Jurkat, Clone E6-1 (cell line): ENCODE data around the gene ZNF81.
"Not testable (repeated sequence)": the region's sequence is repeated elsewhere in the genome, so short reads cannot be mapped to it uniquely, and the experiment has no call there.

Source experiments
- DNase-seq: peaks from one replicate; pipeline ENCODE4 v3.0.0-alpha.2; 2011; ENCODE audit warnings: low read depth, low spot score
- H3K4me3 ChIP-seq: 2 replicates; pipeline ENCODE4 v1.5.1; 2011; ENCODE audit warnings: mild to moderate bottlenecking, low read length, control low read depth, moderate library complexity

ZNF81 gene

DNA sequence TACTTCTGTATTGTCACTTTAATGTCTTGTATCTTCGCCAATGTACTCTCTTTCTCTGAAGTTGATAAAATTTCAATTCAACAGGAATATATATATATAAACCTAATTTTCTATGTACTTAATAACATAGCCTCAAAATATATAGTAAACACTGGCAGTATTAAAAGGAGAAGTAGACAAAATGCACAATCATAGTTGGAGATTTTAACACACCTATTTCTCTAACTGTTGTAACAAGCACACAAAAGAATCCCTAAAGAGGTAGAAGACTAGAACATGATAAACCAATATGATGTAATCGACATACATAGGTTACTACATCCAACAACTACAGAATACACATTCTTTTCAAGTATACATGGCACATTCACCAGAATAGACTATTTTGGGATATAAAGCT is 65.5 kb downstream of the ZNF81 start:
- DNase-seq: no peak
- H3K4me3 ChIP-seq: no peak overlapping the region

DNA sequence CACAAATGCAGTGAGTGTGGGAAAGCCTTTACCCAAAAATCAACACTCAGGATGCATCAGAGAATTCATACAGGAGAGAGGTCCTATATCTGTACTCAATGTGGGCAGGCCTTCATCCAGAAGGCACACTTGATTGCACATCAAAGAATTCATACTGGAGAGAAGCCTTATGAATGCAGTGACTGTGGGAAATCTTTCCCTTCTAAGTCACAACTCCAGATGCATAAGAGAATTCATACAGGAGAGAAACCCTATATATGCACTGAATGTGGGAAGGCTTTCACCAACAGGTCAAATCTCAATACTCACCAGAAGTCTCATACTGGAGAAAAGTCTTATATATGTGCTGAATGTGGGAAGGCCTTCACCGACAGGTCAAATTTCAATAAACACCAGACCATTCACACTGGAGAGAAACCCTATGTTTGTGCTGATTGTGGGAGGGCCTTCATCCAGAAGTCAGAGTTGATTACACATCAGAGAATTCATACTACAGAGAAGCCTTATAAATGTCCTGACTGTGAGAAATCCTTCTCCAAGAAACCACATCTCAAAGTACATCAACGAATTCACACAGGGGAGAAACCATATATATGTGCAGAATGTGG is 79.3 kb downstream of the ZNF81 start:
- no peak for DNase-seq
- no peak overlapping the region for H3K4me3 ChIP-seq

DNA sequence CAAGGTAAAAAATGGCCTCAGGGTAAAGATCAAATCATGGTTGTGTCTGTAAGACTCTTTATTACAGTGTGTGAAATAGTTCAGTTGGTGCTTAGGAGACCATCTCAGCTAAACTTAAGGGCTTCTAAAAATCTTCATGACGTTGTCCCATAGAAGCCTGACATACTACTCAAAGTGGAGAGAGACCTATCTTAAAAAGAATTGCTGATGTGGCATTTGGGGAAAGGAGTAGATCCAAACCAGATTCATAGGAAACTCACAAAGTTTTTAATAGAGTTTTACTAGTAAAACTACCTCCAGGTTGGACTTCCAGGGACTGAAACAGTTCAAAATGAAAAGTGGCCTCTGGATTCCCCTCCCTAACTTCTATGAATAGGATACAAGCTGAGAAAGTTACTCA is 81.6 kb downstream of the ZNF81 start:
- DNase-seq: no peak
- no peak overlapping the region for H3K4me3 ChIP-seq

DNA sequence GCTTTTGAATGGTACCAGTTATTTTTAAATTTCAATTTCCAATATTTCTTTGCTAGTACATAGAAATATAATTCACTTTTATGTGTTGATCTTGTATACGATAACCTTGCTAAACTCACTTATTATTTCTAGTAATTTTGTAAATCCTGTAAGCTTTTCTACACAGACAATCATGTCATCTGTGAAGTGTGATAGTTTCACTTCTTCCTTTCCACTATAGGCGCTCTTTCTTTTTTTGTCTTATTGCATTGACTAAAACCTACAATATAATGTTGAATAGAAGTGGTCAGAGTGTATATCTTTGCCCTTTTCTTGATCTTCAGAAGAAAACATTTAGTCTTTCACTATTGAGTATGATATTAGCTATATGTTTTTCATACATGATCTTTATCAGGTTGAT is 90.5 kb downstream of the ZNF81 start:
- no peak for DNase-seq
- no peak overlapping the region for H3K4me3 ChIP-seq

DNA sequence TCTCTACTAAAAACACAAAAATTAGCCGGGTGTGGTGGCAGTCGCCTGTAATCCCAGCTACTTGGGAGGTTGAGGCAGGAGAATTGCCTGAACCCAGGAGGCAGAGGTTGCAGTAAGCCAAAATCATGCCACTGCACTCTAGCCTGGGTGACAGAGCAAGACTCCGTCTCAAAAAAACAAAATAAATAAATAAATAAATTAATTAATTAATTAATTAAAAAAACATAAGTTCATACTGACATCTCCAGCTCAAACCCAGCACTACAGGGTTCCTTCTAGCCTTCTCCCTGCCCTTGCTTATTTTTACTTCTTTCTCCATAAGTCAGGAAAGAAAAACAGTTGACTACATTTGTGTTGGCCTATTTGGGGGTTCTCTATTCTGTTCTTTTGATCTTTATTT is 95.3 kb downstream of the ZNF81 start:
- not testable (repeated sequence) for H3K4me3 ChIP-seq, DNase-seq

DNA sequence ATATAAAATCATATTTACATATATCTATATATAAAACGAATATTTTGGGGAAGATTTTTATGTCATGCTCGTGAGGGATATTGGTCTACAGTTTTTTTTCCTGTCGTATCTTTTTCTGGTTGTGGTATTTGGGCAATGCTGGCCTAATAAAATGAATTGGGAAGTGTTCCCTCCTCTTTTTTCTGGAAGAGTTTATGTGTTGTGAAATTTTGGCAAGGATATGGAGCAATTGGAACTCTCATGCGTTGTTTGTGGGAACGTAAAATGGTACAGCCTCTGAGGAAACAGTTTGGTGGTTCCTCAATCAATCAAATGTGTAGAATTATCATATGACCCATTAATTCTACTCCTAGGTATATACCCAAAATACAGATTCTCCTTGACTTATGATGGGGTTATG is 97.2 kb downstream of the ZNF81 start:
- no peak overlapping the region for H3K4me3 ChIP-seq
- no peak for DNase-seq

DNA sequence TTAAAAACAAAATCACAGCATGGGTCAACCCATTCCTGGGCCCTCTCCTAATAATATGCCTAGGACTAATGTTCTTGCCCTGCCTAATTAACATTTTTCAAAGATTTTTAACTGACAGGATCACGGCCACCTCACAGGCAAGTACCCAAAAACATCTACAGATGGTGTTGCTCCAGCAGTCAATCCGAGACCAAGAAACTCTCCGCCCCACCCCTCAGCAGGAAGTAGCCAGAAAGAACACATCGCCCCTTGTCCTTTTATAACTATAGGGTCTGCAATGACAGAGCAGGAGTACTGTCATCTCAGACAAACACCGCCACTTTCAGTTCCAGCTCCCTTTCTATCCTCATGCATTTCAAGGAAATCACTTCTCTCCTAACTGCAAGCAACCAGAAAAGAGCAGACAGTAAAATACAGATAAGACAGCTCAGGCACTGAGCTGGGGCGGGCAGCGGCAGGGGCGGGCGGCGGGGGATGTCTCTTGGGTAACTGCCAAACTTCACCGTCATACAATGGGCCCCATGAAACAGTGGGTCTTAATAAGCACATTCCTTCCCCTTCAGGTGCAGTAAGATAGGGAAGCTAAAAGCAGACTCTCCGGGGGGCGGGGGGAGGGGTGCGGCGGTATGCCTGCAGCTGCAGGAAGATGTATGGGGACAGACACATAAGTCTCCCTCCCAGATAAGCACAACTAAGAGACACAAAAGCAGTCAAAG is 99.7 kb downstream of the ZNF81 start:
- DNase-seq: peak; percentile 48
- H3K4me3 ChIP-seq: peak overlapping the region; percentile 13

DNA sequence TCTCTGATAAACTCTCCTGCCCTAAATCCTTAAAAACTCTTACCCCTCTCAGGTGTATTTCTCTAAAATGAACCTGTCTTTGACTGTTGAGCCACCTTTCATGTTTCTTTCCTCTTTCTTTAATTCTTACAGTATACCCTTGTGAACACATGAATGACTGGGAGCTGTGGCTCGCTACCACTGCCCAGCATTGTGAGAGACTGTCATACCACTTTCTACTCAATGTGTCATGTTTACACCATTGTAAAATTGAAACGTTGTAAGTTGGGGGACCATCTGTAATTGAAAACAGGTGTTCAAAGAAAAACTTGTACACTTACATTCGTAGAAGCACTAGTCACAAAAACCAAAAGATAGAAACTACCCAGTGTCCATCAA is 100.2 kb downstream of the ZNF81 start:
- no peak for DNase-seq
- H3K4me3 ChIP-seq: no peak overlapping the region; the same call in 1 of the 2 replicates

DNA sequence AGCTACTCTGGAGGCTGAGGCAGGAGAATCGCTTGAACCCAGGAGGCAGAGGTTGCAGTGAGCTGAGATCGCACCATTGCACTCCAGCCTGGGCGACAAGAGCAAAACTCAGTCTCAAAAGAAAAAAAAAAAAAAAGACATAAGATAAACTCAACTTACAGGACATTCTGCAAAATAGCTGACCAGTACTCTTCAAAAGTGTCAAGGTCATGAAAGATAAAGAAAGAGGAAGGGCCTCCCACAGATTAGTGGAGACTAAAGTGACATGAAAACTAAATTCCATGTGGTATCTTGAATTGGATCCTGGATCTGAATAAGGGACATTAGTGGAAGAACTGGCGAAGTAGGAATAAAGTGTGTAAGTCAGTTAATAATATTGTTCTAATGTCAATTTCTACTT is 103.7 kb downstream of the ZNF81 start:
- H3K4me3 ChIP-seq: no peak overlapping the region
- no peak for DNase-seq

DNA sequence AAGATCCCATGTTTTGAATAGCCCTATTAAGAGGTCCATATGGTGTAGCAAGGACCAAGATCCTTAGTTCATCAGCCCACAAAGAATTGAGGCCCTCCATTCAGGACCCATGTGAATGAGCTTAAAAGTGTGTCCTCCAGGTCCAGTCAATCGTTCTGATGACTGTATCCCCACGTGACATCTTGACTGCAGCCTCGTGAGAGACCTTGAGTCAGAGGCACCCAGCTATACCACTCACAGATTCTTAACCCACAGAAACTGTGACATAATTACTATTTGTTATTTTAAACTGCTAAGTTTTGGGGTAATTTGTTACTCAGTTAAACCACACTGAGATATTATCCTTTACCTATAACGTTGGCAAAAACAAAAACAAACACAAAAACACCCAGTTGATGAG is 104.7 kb downstream of the ZNF81 start:
- no peak for DNase-seq
- H3K4me3 ChIP-seq: no peak overlapping the region

DNA sequence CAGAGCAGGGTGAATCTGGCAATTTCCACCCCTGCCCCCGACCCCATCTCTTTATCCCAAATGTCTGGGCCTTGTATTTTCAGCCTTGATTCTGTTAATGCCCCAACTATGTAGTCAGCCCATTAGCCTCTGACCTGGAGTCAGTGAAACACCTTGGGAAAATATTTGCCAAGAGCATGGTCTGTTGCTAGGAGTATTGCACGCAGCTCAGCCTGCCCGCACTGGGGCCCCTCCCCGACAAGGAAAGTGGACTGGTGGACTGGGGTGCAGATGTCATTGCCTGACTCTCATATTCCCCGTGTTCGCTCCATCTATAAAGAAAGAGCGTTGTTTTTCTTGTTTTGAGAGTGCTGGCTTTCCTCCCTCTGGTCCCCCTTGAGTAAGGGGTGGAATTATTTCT is 118.6 kb downstream of the ZNF81 start:
- DNase-seq, H3K4me3 ChIP-seq: not testable (repeated sequence)

DNA sequence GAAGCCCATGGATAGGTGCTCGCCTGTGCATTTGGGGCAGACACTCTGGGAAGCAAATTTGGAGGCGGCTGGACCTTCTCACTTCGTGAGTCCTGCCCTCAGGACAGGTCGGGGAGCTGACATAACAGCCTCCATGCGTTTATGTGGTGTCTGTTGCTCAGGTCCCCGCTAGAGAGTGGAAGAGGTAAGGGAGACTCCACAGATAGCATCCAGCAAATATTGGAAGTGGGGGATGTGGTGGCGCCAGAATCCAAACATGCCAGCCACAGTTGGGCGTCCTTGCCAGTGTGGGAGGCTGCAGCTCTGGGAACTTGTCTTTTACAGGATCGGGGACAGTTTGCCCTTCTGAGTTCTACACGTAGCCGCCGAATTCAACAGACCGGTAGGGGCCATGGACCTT is 119.3 kb downstream of the ZNF81 start:
- no peak overlapping the region for H3K4me3 ChIP-seq
- no peak for DNase-seq

DNA sequence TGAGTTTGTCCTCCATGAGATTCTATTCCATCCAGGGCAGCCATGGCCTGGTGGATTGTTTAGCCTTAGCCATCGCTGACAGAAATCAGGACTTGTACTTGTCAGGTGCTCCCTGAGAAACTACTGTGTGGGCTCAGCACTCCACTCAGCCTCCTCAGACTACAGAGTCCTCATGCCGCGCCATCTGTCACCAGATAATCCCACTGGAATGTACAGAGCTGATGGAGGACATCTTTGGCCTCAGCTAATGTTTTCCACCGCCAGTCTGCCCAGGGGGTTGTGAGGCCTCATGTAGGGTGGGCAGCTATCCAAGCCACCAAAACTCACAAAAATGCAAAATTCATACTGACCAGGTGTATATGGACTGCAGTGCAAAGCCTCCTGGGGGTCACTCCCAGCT is 121.5 kb downstream of the ZNF81 start:
- not testable (repeated sequence) for DNase-seq, H3K4me3 ChIP-seq

DNA sequence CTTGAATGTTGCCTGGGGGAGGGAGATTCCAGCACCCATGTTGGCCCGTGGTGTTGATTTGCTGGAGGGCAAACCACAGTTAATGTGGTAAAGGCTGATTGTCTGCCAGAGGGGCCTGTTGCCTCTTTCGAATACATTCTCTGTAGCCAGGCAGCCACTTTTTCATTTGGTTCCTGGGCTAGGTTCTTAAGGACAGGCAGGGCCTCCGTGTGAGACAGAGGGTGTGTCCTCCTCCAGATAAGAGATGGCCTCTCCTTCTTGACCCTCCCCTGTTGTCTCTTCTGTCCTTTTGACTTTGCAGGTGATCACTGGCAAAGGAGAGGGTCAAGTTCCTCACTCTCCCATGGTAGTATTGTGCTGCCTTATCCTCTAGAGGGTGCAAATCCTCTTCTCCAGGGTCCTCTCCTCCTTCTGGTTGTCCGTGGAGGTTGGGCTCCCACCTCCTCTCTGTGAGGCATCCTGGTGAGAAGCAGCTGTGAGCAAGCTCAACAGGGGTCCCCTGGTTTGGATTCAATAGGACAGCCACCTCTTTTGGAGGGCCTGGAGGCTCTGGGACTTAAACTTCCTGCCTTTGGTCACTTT is 122.2 kb downstream of the ZNF81 start:
- DNase-seq: peak; percentile 32
- no peak overlapping the region for H3K4me3 ChIP-seq

DNA sequence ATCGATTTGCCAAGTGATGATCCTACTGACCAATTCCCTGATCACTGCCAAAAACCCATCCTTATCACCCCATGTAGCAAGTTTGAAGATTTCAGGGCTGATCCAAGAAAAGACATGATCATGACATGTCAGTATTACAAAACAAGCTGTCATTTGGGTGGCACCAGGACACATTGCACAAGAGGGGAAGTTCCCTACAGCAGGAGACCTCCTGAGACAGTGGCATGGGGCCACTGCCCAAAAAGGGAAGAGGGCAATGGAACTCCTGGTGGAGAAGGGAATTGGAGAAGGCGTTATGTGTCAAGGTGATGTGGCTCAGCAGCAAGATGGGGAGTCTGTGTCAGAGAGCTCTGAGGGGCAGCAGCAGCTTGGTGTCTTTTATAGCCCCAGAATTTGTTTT is 123.7 kb downstream of the ZNF81 start:
- H3K4me3 ChIP-seq: no peak overlapping the region
- DNase-seq: no peak

DNA sequence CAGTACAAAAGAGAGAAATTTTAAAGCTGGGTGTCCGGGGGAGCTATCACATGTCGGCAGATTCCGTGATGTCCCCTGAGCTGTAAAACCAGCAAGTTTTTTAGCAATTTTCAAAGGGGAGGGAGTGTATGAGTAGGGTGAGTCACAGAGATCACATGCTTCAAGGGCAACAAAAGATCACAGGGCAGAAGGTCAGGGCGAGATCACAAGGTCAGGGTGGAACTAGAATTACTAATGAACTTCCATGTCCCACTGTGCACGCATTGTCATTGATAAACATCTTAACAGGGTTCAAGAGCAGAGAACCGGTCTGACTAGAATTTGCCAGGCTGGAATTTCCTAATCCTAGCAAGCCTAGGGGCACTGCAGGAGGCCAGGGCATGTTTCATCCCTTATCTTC is 125.1 kb downstream of the ZNF81 start:
- H3K4me3 ChIP-seq: not testable (repeated sequence)

DNA sequence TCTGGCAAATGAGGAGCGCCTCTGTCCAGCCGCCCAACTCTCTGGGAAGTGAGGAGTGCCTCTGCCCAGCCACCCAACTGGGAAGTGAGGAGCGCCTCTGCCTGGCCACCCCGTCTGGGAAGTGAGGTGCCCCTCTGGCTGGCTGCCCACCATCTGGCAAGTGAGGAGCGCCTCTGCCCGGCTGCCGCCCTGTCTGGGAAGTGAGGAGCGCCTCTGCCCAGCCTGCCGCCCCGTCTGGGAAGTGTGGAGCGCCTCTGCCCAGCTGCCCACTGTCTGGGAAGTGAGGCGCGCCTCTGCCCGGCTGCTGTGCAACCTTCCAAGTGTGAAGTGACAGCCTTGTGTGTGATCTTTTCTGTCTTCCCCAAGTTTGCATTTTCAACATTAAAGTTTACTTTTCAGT is 128.8 kb downstream of the ZNF81 start:
- not testable (repeated sequence) for H3K4me3 ChIP-seq, DNase-seq

More for the DNA sequence above, 125.1 kb downstream of the ZNF81 start:
- DNase-seq: not testable (repeated sequence)
